ENCODE measurements around the gene RUNX1. TPM values are rescaled to one million over a fixed set of nuclear protein-coding genes. Genes with fewer than 3 reads are reported as not detected.

The RUNX1 gene
- total RNA-seq, 1 experiment from 2014 or later: 95.4 TPM

DNA sequence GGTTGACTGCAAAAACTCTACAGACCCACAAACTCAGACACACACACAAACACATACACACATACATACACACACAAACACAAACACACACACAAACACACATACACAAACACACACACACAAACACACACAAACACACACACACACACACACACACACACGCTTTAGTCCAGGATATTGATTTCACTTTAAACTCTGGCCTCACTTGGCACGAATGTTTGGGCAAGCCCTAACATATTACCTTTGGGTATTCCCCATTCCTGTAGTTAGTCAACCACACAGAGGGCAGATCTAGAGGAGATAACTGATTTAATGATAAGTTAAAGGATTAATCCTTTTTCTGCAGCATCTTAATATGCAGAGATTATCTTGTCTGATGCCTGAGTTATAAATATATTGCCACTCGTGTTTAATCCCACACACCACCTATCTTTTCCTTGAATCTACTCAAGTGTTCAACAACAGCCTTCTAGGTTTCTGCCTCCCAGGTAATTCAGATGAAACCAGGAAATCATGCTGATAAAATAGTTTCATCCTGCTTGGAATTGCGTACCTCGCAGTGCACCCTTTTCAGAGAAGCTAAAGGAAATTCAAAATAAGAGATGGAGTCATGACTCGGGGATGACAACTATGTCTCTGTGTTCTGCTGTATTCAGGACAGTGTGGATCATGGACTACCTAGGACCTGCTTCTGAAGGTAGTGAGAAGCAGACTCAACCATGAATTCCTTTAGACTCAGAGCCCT is 14.5 kb upstream of the RUNX1 start:
- Mint-ChIP-seq H3K27ac (ENCODE audit: unreplicated experiment) (peak overlapping the region; percentile 22), H3K4me3 (ENCODE audit: low read depth, unreplicated experiment) (no peak overlapping the region), H3K36me3 (ENCODE audit: insufficient read depth, unreplicated experiment) (peaks cover 6% of the 10 kb centered on the region), H3K4me1 (ENCODE audit: low read depth, unreplicated experiment) (peaks cover 20% of the 10 kb centered on the region), H3K27me3 (ENCODE audit: unreplicated experiment) (no peaks in the 10 kb centered on the region), H3K9me3 (ENCODE audit: low read depth, unreplicated experiment) (no peaks in the 10 kb centered on the region)
- BruUV-seq (replicated peaks): no TSS peak
- intact Hi-C loops (cut with micrococcal nuclease; ENCODE audit: unreplicated experiment): no loop called here
- CTCF ChIA-PET: no interaction called here
- TF ChIP-seq, protein P1, sequence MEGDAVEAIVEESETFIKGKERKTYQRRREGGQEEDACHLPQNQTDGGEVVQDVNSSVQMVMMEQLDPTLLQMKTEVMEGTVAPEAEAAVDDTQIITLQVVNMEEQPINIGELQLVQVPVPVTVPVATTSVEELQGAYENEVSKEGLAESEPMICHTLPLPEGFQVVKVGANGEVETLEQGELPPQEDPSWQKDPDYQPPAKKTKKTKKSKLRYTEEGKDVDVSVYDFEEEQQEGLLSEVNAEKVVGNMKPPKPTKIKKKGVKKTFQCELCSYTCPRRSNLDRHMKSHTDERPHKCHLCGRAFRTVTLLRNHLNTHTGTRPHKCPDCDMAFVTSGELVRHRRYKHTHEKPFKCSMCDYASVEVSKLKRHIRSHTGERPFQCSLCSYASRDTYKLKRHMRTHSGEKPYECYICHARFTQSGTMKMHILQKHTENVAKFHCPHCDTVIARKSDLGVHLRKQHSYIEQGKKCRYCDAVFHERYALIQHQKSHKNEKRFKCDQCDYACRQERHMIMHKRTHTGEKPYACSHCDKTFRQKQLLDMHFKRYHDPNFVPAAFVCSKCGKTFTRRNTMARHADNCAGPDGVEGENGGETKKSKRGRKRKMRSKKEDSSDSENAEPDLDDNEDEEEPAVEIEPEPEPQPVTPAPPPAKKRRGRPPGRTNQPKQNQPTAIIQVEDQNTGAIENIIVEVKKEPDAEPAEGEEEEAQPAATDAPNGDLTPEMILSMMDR (IDR thresholded peaks at IDR 0.05; ENCODE audit: unreplicated experiment): no peak
- DNase-seq: peak; percentile 51

DNA sequence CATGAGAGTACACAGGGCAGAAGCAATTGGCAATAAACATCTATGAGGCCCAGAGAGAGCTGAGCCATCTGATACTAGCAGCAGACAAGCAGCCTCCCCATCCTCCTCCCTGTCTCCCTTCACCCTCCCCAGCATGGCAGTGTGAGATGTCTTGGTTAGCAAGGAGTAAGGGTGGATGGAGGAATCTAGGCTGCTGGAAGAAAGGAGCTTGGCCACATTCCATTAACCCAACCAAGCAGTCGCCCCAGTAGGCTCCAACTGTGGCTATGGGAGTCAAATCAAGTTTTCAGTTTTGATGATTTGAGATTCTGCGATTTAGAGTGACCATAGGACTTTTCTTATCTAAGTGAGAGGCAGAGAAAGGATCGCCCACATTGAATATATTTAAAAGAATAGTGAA is 12.9 kb upstream of the RUNX1 start:
- no peak overlapping the region for H3K4me3 Mint-ChIP-seq (ENCODE audit: low read depth, unreplicated experiment)
- TF ChIP-seq, protein P1 (IDR thresholded peaks at IDR 0.05; ENCODE audit: unreplicated experiment): no peak
- H3K27ac Mint-ChIP-seq (ENCODE audit: unreplicated experiment): no peak overlapping the region
- DNase-seq: no peak
- peaks cover 2% of the 10 kb centered on the region for H3K9me3 Mint-ChIP-seq (ENCODE audit: low read depth, unreplicated experiment)
- peaks cover 6% of the 10 kb centered on the region for H3K36me3 Mint-ChIP-seq (ENCODE audit: insufficient read depth, unreplicated experiment)
- H3K4me1 Mint-ChIP-seq (ENCODE audit: low read depth, unreplicated experiment): peaks cover 24% of the 10 kb centered on the region
- intact Hi-C loops (cut with micrococcal nuclease; ENCODE audit: unreplicated experiment): no loop called here
- no TSS peak for BruUV-seq (replicated peaks)
- CTCF ChIA-PET: no interaction called here
- no peaks in the 10 kb centered on the region for H3K27me3 Mint-ChIP-seq (ENCODE audit: unreplicated experiment)

DNA sequence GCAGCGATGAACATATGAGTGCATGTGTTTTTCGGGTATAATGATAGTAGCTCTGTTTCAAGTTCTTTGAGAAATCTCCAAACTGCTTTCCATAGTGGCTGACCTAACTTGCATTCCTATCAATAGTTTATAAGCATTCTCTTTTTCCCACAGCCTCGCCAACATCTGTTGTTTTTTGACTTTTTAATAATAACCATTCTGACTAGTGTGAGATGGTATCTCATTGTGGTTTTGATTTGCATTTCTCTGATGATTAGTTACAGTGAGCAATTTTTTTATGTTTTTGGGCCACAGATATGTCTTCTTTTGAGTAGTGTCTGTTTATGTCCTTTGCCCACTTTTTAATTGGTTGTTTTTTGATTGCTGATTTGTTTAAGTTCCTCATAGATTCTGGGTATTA is 10.6 kb upstream of the RUNX1 start:
- Mint-ChIP-seq H3K4me3 (ENCODE audit: low read depth, unreplicated experiment) (no peak overlapping the region), H3K27me3 (ENCODE audit: unreplicated experiment) (no peaks in the 10 kb centered on the region), H3K9me3 (ENCODE audit: low read depth, unreplicated experiment) (peaks cover 2% of the 10 kb centered on the region), H3K4me1 (ENCODE audit: low read depth, unreplicated experiment) (peaks cover 24% of the 10 kb centered on the region), H3K36me3 (ENCODE audit: insufficient read depth, unreplicated experiment) (peaks cover 6% of the 10 kb centered on the region), H3K27ac (ENCODE audit: unreplicated experiment) (no peak overlapping the region)
- DNase-seq: no peak
- TF ChIP-seq, protein P1 (IDR thresholded peaks at IDR 0.05; ENCODE audit: unreplicated experiment): no peak
- CTCF ChIA-PET: interaction anchor here (1.0 kb wide), 1 partner anchor 8 kb away, joined by 3 read pairs; no protein-coding TSS in a partner anchor
- intact Hi-C loops (cut with micrococcal nuclease; ENCODE audit: unreplicated experiment): loop anchor here (10.0 kb wide), 1 partner anchor 315 kb away; no protein-coding TSS in a partner anchor
- no TSS peak for BruUV-seq (replicated peaks)

DNA sequence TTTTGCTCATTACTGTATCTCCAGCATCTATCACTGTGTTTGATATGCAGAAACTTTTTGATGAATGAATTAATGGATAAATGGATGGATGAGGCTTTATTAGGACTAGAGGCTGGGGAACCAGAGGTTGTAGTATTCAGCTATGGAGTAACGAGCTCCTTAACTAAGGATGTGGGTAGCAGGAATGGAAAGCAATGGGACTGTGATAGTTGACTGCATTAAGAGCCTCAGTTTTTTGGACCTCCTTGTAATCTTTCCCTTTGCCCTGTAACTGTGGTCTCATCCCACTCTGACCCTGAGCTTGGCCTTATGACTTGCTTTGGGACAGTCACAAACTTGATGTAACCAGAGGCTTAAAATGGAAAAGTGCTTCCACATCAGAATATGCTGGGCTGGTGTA is 9.0 kb upstream of the RUNX1 start:
- Mint-ChIP-seq H3K4me1 (ENCODE audit: low read depth, unreplicated experiment) (peaks cover 10% of the 10 kb centered on the region), H3K27me3 (ENCODE audit: unreplicated experiment) (no peaks in the 10 kb centered on the region), H3K4me3 (ENCODE audit: low read depth, unreplicated experiment) (no peak overlapping the region), H3K36me3 (ENCODE audit: insufficient read depth, unreplicated experiment) (no peaks in the 10 kb centered on the region), H3K27ac (ENCODE audit: unreplicated experiment) (no peak overlapping the region), H3K9me3 (ENCODE audit: low read depth, unreplicated experiment) (peaks cover 2% of the 10 kb centered on the region)
- CTCF ChIA-PET: no interaction called here
- intact Hi-C loops (cut with micrococcal nuclease; ENCODE audit: unreplicated experiment): loop anchor here (10.0 kb wide), 1 partner anchor 313 kb away; no protein-coding TSS in a partner anchor
- BruUV-seq (replicated peaks): no TSS peak
- DNase-seq: no peak
- TF ChIP-seq, protein P1 (IDR thresholded peaks at IDR 0.05; ENCODE audit: unreplicated experiment): no peak
